NB4 (cell line): ENCODE measurements around the gene RUFY3.

Experiments used
- CTCF ChIP-seq: IDR thresholded peaks from one replicate; pipeline ENCODE4 v1.5.1; 2012; ENCODE audit warnings: low read depth, low read length
- MAX ChIP-seq: IDR thresholded peaks from 2 replicates; pipeline ENCODE4 v1.6.1; 2011; ENCODE audit warnings: low read depth, low read length
- POLR2A ChIP-seq: IDR thresholded peaks from 2 replicates; pipeline ENCODE4 v1.6.1; 2011; ENCODE audit warnings: mild to moderate bottlenecking; ENCODE audit not compliant: insufficient read length; ENCODE audit errors: extremely low read depth

- TF ChIP-seq CTCF, result no peak
- TF ChIP-seq POLR2A, result no peak
- no peak for TF ChIP-seq MAX
Measured at GRCh38 chr4:70681704-70682103, 40.1 kb upstream of the RUFY3 start.
